SK-N-SH (cell line): ENCODE measurements around the gene CD300C. TPM values are rescaled to one million over a fixed set of nuclear protein-coding genes. Genes with fewer than 3 reads are reported as not detected.

ENCODE experiments used
- CTCF ChIA-PET: fragments of 300-600, 350-600 bp; formaldehyde crosslinking; extraction: SDS; loops from one replicate; lab custom pipeline; 2021; lab: Yijun Ruan, JAX
- POLR2A ChIA-PET: fragments of 350-600 bp; sonication (Branson Sonifier 250); formaldehyde crosslinking; extraction: SDS; loops from one replicate; lab custom pipeline; 2020; ENCODE audit warnings: antibody characterized with exemption, inconsistent platforms; lab: Yijun Ruan, JAX
- DNase-seq: peaks from one replicate; pipeline ENCODE4 v3.0.0; 2012
- H2AFZ ChIP-seq: fragments of 200-600 bp; sonication (generic); 2 replicates; pipeline ENCODE4 v1.8.1; 2016; ENCODE audit warnings: antibody characterized with exemption, mild to moderate bottlenecking, low read depth
- H3F3A ChIP-seq: fragments of 200-600 bp; sonication (generic); replicated peaks from 2 replicates; pipeline ENCODE3; 2016; ENCODE audit warnings: antibody characterized with exemption, mild to moderate bottlenecking; ENCODE audit not compliant: insufficient read depth
- H3K27ac ChIP-seq, 2 experiments: fragments of 200-500 bp in 1 of 2; fragments of 200-600 bp in 1 of 2; sonication (Bioruptor generic) in 1 of 2; sonication (generic), shearing (Covaris generic) in 1 of 2; 2 replicates each; pipeline versions ENCODE4 v1.5.1 to v1.6.1; 2014 to 2016; ENCODE audit warnings: low read depth in 2 of 2, inconsistent platforms in 1 of 2, low read length in 1 of 2, mild to moderate bottlenecking in 1 of 2, mixed read lengths in 1 of 2
- H3K27me3 ChIP-seq: fragments of 200-600 bp; sonication (generic), shearing (Covaris generic); 2 replicates; pipeline ENCODE4 v1.6.1; 2016; ENCODE audit warnings: mixed run types; ENCODE audit not compliant: insufficient read depth
- H3K36me3 ChIP-seq, 2 experiments: fragments of 200-500 bp in 1 of 2; fragments of 200-600 bp in 1 of 2; sonication (Bioruptor generic) in 1 of 2; sonication (generic) in 1 of 2; replicated peaks in 1 of 2; 2 replicates each; pipeline versions ENCODE3 to v1.5.1; 2014 to 2016; ENCODE audit warnings: low read length in 1 of 2, mild to moderate bottlenecking in 1 of 2; ENCODE audit not compliant: insufficient read depth in 2 of 2, control insufficient read depth in 1 of 2
- H3K4me1 ChIP-seq, 2 experiments: fragments of 200-500 bp in 1 of 2; fragments of 200-600 bp in 1 of 2; sonication (Bioruptor generic) in 1 of 2; sonication (generic), shearing (Covaris generic) in 1 of 2; 2 replicates each; pipeline versions ENCODE4 v1.5.1 to v1.6.1; 2014 to 2016; ENCODE audit warnings: low read depth in 1 of 2, low read length in 1 of 2, mixed run types in 1 of 2; ENCODE audit not compliant: insufficient read depth in 2 of 2, control insufficient read depth in 1 of 2
- H3K4me2 ChIP-seq: fragments of 200-600 bp; sonication (generic), shearing (Covaris generic); 2 replicates; pipeline ENCODE4 v1.6.1; 2017; ENCODE audit warnings: mixed run types
- H3K4me3 ChIP-seq, 2 experiments: fragments of 200-500 bp in 1 of 2; fragments of 200-600 bp in 1 of 2; sonication (Bioruptor generic) in 1 of 2; sonication (generic), shearing (Covaris generic) in 1 of 2; 2 replicates each; pipeline versions ENCODE4 v1.5.1 to v1.8.1; 2014 to 2016; ENCODE audit warnings: low read depth in 2 of 2, inconsistent platforms in 1 of 2, low read length in 1 of 2, mild to moderate bottlenecking in 1 of 2, mixed read lengths in 1 of 2, moderate library complexity in 1 of 2
- H3K79me2 ChIP-seq: fragments of 200-600 bp; sonication (generic); 2 replicates; pipeline ENCODE4 v1.8.1; 2017; ENCODE audit warnings: mild to moderate bottlenecking; ENCODE audit not compliant: insufficient read depth
- H3K9ac ChIP-seq: fragments of 200-600 bp; sonication (generic); 2 replicates; pipeline ENCODE4 v1.6.1; 2017; ENCODE audit warnings: mixed run types
- H3K9me2 ChIP-seq: fragments of 200-600 bp; sonication (generic); 2 replicates; pipeline ENCODE4 v1.6.1; 2017; ENCODE audit warnings: mixed run types
- H3K9me3 ChIP-seq: fragments of 200-600 bp; sonication (generic); 2 replicates; pipeline ENCODE4 v1.6.1; 2017; ENCODE audit warnings: mixed run types, mild to moderate bottlenecking, moderate library complexity
- H4K20me1 ChIP-seq: fragments of 200-600 bp; sonication (generic); 2 replicates; pipeline ENCODE4 v1.6.1; 2017; ENCODE audit warnings: mild to moderate bottlenecking, mixed run types; ENCODE audit not compliant: insufficient read depth
- CHD2 ChIP-seq: fragments of 150-350 bp; IDR thresholded peaks from 2 replicates; pipeline ENCODE4 v1.6.1; 2018; ENCODE audit warnings: low read length; ENCODE audit not compliant: partially characterized antibody
- FOXM1 ChIP-seq: IDR thresholded peaks from 2 replicates; pipeline ENCODE4 v1.4.0; 2012; ENCODE audit warnings: low read depth, mild to moderate bottlenecking
- MXI1 ChIP-seq: IDR thresholded peaks from 2 replicates; pipeline ENCODE4 v1.6.1; 2012; ENCODE audit warnings: mild to moderate bottlenecking, low read depth, low read length, improper control_type of control experiment
- NFIC ChIP-seq: IDR thresholded peaks from 2 replicates; pipeline ENCODE4 v1.4.0; 2012; ENCODE audit warnings: borderline replicate concordance
- RAD21 ChIP-seq: IDR thresholded peaks from 2 replicates; pipeline ENCODE4 v1.6.1; 2012; ENCODE audit warnings: mild to moderate bottlenecking, low read length
- RCOR1 ChIP-seq: fragments of 150-350 bp; IDR thresholded peaks from 2 replicates; pipeline ENCODE4 v1.6.1; 2017; ENCODE audit warnings: antibody characterized with exemption, low read length
- RFX5 ChIP-seq: IDR thresholded peaks from 2 replicates; pipeline ENCODE4 v1.6.1; 2012; ENCODE audit warnings: mild to moderate bottlenecking, improper control_type of control experiment, low read length
- SIN3A ChIP-seq: IDR thresholded peaks from 2 replicates; pipeline ENCODE4 v1.6.1; 2012; ENCODE audit warnings: low read depth, mild to moderate bottlenecking, low read length, moderate library complexity, borderline replicate concordance
- YY1 ChIP-seq: IDR thresholded peaks from 2 replicates; pipeline ENCODE4 v1.4.0; 2012; ENCODE audit warnings: low read depth, mild to moderate bottlenecking
- WGBS: methylation state at CpG from one replicate; pipeline ENCODE4 v1.1.6; 2017; ENCODE audit warnings: low lambda C conversion rate; 5-methylcytosine and 5-hydroxymethylcytosine counted together
- polyA plus RNA-seq, 3 experiments: library from polyadenylated mRNA; depleted of rRNA; stranded (reverse); fragments of >200 nt; gene quantifications; 2 replicates each; pipeline ENCODE4 v1.2.3, GENCODE V29; 2012
- TF ChIP-seq, protein P1 (sequence below): fragments of 150-350 bp; IDR thresholded peaks from 2 replicates; pipeline ENCODE4 v1.6.1; 2016; ENCODE audit warnings: mild to moderate bottlenecking, low read depth, low read length
- TF ChIP-seq, protein P2 (sequence below): IDR thresholded peaks from 2 replicates; pipeline ENCODE4 v1.4.0; 2012; ENCODE audit warnings: low read depth

The CD300C gene
- polyA plus RNA-seq, 1 of the 3 experiments (the other 2 are of a cell fraction): not detected

DNA sequence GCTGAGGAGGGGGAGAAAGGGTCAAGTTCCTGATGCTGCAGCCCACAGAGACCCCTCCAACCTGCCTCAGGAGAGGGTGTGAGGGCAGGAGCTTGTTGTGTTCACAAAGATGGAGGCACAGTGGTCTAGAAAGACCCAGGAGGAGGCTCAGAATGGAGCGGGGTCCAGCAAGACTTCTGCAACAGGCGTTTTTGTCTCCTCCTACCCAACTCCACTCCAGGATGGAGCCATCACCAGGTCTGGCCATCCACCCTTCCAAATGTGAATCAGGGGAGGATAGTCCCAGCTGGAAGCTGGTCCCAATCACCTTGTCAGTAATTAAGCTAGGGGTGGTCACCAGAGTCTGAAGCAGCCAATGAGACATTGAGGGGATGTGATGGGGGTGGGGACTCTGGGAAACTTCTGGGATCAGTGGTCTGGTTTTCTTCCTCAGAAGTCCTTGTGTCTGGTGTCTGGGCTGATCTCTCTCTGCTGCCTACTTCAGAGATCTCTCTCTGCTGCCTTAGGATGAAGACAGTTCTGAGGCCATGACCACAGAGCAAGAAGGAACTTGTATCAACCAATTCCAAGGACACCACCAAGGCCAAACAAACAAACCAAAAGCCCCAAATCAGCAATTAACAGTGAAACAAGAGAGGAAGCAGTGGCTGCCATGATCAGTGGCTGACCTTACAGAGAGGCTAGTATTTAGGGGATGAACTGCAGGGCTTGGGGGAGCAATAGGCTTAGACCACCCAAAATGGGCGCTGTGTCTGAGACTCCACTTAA is 29.2 kb downstream of the CD300C start:
- H4K20me1 ChIP-seq: no peaks in the 10 kb centered on the region

DNA sequence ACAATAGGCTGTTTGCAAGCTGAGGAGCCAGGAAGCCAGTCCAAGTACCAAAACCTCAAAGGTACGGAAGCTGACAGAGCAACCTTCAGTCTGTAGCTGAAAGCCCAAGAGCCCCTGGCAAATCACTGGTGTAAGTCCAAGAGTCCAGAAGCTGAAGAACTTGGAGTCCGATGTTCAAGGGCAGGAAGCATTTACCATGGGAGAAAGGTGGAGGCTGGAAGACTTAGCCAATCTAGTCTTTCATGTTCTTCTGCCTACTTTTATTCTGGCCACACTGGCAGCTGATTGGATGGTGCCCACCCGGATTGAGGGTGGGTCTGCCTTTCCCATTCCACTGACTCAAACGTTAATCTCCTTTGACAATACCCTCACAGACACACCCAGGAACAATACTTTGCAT is 30.0 kb downstream of the CD300C start:
- Histone ChIP-seq H3K4me1 (no peaks in the 10 kb centered on the region), H4K20me1 (no peaks in the 10 kb centered on the region), H3K27ac (no peak overlapping the region), H2AFZ (no peak overlapping the region), H3K9me2 (no peaks in the 10 kb centered on the region), H3K4me3 (no peak overlapping the region), H3K36me3 (no peaks in the 10 kb centered on the region), H3K79me2 (no peaks in the 10 kb centered on the region), H3K9ac (no peak overlapping the region), H3K27me3 (no peaks in the 10 kb centered on the region), H3K9me3 (peaks cover 5% of the 10 kb centered on the region), H3K4me2 (no peak overlapping the region), H3F3A (peaks cover 13% of the 10 kb centered on the region)
- DNase-seq: no peak
- POLR2A ChIA-PET: no interaction called here
- CTCF ChIA-PET: interaction anchor here (0.6 to 2.0 kb wide), 3 partner anchors 137 to 195 kb away, joined by 3 to 5 read pairs (median 4); no protein-coding TSS in a partner anchor
- no peak for TF ChIP-seq RFX5
- TF ChIP-seq SIN3A: no peak
- no peak for TF ChIP-seq NFIC
- TF ChIP-seq, protein P1, sequence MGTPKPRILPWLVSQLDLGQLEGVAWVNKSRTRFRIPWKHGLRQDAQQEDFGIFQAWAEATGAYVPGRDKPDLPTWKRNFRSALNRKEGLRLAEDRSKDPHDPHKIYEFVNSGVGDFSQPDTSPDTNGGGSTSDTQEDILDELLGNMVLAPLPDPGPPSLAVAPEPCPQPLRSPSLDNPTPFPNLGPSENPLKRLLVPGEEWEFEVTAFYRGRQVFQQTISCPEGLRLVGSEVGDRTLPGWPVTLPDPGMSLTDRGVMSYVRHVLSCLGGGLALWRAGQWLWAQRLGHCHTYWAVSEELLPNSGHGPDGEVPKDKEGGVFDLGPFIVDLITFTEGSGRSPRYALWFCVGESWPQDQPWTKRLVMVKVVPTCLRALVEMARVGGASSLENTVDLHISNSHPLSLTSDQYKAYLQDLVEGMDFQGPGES: no peak
- no peak for TF ChIP-seq RAD21
- WGBS: 21% methylated on average over 4 of the region's 4 CpGs

More for the DNA sequence above, 29.2 kb downstream of the CD300C start:
- CTCF ChIA-PET: interaction anchor here (1.6 to 2.0 kb wide), 2 partner anchors 138 to 149 kb away, joined by 4 to 5 read pairs; no protein-coding TSS in a partner anchor
- no peak for DNase-seq
- no peak overlapping the region for H3K4me3 ChIP-seq
- H2AFZ ChIP-seq: no peak overlapping the region
- no peak overlapping the region for H3K27ac ChIP-seq
- 10% methylated on average over 3 of the region's 3 CpGs for WGBS
- H3K9ac ChIP-seq: no peak overlapping the region
- POLR2A ChIA-PET: no interaction called here
- H3K27me3 ChIP-seq: no peaks in the 10 kb centered on the region
- no peak overlapping the region for H3K4me2 ChIP-seq
- H3K79me2 ChIP-seq: no peaks in the 10 kb centered on the region
- H3K36me3 ChIP-seq: no peaks in the 10 kb centered on the region
- H3F3A ChIP-seq: peaks cover 13% of the 10 kb centered on the region
- no peaks in the 10 kb centered on the region; the same call in 1 of the 2 replicates for H3K9me3 ChIP-seq
- no peak for TF ChIP-seq RCOR1
- no peak for TF ChIP-seq FOXM1
- TF ChIP-seq, protein P2, sequence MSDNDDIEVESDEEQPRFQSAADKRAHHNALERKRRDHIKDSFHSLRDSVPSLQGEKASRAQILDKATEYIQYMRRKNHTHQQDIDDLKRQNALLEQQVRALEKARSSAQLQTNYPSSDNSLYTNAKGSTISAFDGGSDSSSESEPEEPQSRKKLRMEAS: no peak
- TF ChIP-seq CHD2: no peak
- TF ChIP-seq RFX5: no peak
- TF ChIP-seq, protein P1: no peak
- no peak for TF ChIP-seq YY1
- no peak for TF ChIP-seq MXI1
- no peaks in the 10 kb centered on the region for H3K4me1 ChIP-seq
- no peaks in the 10 kb centered on the region for H3K9me2 ChIP-seq
